RPMI8226 (cell line): ENCODE results near the gene C1QTNF12.

ENCODE experiments used
- DNase-seq: peaks from one replicate; pipeline ENCODE4 v3.0.0-alpha.2; 2015

The C1QTNF12 gene

DNA sequence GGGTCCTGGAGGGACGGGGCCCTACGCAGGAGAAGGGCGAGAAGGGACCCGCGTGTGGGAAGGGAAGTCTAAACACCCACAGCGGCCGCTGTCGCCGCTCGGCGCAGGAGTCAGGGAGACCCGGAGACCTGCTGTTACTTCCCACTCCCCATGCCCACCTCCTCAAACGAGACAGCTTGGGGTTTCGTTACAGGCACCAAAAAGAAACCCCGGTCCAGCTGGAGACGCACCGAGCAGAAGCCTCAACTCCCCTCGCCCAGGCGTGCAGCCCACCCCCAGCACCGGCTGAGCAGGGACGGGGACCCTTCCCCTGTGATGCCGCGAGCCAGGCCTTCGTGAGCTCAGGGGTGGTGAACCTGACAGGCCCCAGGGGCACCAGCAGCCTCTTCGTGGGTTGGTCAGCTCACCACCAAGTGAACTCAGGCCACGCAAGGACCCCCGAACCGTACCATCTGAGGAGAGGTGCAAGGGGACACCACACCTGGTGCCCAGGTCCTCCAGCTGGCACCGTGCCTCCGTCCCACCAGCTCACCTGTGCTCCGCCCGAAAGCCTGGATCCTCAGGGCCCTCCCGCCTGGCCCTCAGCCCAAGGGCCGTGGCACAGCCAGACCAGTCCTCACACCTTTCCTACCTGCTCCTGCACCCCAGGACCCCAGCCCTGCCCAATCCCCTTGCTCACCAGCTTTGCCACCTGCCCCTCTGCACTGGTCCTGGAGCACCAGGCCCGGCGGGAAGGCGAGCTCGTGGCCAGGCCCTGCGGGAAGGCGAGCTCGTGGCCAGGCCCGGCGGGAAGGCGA lies 19.8 kb downstream of the C1QTNF12 start:
- DNase-seq: no peak

DNA sequence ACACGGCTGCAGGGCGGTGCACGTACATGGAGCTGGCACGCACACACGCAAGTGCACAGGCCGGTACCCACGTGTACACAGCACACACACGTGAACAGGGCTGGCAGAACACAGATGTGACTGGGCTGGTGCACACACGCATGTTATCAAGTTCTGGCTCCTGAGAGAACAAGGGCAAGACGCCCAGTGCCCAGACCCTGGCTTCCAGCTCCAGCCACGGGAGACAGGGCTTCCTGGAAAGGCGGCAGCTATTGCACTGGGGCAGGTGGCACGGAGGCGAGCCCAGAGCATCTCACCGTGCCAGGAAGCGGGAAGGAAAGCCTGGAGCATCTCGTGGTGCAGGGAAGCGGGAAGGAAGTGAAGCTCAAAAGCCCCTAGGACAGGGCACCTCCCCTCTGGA lies 20.6 kb downstream of the C1QTNF12 start:
- DNase-seq: no peak

DNA sequence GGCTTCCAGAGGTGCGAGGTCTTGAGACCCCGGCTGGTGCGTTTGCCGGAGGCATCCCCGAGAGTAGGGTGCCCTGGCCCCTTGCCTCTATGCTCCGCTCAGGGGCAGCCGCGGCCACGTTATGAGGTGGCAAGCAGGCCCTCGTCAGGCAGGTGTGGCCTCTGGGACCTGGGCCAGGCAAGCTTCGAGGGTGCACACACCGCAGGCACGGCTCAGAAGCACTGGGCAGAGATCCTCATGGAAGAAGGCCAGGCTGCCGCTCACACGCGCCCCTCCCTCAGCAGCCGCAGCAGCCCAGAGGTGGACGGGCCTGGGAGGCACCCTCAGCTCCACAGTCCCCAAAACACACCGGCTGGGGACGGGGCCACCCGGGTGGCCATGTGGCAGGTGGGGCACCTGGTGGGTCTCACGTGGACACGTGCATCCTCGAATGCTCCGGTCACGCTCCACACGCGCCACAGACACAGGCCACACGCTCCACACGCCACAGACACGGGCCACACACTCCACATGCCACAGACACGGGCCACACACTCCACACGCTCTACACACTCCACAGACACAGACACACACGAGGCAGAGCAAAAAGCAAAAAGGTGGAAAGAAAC lies 21.2 kb downstream of the C1QTNF12 start:
- DNase-seq: no peak

DNA sequence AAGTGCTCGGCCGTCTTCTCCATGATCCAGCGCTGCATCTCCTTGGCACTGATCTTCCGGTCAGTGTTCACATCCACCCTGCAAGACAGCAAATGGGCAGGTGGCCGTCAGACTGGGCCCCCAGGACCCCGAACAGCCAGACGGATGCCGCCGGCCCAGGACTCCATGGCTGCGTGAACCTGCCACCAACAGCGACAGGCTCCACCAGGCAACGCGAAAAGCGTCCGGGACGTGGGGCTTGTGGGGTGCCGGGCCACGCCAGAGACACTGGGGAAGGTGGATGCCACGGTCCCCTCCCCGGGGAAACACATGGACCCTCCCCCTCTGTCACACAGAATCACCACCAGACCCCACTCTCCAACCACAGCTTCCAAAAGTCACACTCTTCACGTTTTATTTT lies 22.6 kb downstream of the C1QTNF12 start:
- DNase-seq: no peak

DNA sequence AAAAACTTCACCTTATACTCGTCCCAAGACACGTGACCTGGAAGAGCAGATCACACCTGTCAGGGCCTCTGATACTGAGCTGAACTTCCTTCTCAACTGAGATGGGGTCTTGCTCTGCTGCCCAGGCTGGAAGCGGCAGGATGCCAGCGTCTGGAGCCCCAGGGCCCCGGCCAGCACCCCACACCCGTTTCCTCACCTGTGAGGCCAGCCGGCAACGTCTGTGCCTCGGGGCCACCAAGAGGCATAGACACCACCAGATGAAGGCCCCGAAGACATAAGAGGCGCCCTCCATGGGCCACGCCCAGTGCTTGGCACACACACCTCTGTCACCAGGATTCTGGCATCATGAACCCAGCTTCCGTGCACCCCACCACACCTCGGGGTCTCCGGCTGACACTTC lies 23.2 kb downstream of the C1QTNF12 start:
- DNase-seq: no peak

DNA sequence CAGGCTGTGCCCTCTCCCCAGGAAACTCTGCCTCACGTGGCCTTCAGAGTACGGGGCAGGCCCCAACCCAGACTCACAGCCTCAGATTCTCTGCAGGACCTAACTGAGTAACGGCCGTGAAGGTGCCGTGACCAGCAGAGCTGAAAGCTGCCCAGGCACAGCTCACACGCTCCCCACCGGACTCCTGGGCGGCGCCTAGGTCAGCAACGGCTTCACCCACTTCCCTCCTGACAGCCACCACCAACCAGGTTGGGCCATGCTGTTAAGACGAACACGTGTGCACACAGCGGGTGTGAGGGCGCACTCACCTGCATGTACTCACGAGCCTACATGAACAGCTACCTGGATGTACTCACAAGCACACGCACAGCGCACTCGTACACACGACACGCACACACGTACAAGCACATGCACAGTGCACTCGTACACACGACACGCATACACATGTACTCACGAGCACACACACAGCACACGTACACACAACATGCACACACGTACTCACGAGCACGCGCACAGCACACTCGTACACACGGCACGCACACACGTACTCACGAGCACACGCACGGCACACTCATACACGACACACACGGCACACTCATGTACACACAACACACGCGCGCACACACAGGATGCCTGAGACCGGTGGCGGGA lies 23.8 kb downstream of the C1QTNF12 start:
- DNase-seq: no peak

DNA sequence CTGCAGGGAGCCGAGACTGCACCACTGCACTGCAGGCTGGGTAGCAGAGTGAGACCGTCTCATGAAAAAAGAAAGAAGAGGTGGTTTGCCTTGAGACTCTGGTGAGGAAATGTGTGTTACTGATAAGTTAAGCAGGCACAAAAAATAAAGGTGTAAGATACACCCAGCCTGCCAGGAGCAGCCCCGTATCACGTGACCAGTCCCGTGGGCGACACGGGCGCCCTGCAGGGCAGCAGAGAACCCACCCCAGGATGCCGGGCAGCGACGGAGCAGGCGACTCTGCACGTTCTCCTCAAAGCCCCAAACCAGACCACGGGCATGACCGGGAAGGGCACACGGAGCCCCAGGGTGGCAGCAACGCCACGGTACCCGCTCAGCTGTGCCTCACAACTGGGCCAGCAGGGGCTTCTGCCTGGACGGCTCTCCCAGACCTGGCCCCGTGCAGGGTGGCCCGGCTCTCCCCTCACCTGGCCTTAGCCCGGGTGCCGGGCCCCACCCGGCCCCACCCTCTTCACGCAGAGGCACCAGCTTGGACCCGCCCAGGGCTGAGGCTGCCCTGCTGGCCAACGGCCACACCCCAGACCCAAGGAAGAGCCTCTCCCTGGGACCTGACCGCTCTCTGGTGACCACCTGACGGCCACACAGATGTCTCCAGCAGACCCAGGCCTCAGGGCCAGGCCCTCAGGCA lies 24.5 kb downstream of the C1QTNF12 start:
- no peak for DNase-seq

DNA sequence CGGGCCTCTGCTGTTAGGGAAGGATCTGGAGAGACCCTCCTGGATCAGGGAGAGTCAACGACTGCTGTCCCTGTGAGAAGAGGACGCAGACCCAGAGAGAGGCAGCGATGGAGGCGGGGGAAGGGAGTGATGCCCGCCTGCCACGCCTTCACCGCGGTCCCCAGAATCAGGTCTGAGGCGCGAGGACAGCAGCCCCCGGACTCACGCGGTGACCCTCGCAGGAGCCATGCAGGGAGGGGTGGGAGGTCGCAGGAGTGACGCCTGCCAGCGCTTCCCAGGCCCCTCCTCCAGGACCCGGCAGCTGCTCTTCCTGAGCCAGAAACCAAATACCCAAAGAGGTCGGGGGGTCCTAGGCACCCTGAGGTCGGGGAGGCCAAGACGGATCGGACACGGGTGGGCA lies 26.3 kb downstream of the C1QTNF12 start:
- DNase-seq: no peak

DNA sequence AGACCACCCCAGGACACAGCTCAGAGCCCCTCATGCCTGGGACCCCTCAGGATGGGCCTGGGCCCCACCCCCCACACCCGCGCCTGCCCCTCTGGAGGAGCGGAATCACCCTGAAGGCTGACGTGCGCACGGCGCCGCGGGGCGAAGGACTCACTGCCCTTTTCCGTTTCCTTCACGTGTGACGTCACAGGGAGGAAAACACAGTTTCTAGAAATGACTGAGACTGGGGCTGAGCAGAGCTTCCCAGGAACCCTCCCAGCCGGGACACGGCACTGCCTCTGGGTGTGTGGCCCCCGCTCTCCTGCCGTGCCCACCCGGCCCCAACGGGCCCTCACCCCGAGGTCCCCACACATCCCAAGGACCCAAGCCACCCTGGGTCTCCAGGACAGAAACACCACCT lies 27.2 kb downstream of the C1QTNF12 start:
- DNase-seq: no peak

DNA sequence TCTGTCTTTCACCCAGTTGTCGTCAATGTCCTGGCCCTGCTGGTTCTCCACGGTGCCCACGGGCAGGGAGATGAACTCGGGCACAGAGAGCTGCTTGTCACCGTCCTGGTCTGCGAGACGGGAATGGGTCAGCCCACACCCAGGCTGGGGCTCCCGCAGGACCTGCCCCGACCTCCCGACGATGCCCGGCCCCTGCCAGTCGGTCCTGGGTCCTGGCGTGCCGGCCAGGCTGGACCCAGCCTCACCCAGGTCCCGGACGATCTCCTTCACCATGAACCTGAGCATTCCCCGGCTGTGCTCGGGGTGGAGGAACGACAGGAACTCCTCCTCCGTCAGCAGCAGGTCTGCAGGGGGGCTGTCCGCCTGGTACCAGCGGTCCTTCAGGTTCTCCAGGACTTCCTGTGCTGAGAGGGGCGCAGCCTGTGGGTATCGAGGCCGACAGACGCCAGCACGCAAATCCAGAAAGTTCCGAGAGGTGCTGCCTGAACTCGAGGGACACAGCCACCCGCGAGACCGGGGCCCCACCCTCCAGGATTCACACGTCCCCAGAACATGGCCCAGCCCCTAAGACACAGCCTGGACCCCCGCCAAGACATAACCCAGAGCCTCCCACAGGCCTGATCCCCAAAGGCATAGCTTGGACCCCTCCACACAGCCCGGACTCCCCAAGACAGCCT lies 27.9 kb downstream of the C1QTNF12 start:
- no peak for DNase-seq

DNA sequence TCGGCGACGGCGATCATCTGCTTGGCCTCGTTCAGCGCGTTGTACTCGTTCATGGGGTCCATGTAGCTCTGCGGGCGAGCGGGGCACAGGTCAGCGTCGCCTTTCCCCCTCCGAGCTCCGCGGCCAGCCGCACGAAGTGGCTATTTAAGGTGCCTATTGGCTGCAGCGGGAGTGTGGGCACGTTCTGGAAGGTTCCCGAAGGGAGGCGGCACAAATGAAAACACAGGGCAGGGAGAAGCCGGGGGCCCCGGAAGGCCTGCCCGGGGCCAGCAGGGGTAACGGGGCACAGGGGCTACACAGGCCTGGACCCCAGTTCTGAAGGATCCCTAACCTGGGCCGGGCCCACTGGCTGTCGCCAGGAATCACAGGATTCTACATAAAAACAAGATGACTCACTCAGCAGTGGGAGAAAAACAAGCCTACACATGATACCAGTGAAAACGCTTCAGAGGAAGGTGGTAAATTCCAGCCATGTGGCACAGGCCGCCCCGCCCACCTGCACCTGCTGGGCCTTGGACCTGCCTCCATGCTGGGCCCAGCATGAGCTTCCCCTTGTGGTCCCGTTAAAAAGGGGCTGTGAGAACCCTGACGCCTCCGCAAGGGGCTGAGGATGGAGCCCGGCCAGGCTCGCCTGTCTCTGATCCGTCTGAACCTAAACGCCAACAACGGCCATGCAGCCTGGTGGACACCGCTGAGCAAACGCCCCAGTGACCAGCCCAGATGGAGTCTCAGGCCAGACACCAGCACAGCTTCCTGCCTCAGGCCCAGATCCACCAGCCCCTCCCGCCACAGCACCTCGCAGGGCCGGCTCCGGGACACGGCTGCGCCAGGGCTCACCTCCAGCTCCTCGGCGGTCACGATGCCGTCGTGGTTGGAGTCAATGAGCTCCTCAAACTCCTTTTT lies 28.6 kb downstream of the C1QTNF12 start:
- no peak for DNase-seq

DNA sequence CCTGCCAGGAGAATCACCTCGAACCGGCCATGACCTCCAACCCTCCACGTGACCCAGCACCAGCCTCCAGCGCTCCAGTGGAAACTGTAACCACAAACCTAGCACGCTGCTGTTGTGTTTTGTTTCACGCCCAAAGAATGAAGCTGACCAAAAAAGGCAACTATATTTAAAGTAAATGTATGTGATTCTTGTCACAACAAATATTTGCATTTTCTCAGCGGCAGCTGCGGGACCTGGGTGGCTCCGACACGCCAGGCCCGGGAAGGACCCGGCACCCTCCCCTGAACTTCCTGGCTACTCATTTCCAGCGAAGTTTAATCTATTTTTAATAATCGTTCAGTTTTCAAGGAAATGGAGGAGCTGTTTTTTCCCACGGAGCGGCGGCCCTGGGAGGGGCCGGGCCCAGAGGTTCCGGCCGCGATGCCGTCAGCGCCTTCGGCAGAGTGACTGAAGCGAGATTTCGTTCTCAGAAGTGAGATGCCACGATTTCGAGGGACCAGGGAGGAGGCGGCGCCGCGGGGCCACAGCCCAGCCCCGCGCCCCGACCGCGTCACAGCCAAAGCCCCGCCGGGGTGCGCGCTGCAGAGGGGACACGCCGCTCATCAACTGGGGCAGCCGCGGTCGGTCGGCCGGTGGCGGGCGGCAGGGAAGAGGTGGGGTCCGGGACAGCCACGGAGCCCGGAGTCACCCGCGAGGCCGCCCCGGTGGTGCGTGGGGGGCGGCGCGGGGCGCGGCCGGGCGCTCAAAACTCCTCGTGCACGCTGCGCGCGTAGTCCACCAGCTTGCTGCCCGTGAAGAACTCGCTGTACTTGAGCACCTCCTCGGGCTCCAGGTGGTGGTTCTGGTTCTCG lies 29.5 kb downstream of the C1QTNF12 start:
- DNase-seq: no peak

DNA sequence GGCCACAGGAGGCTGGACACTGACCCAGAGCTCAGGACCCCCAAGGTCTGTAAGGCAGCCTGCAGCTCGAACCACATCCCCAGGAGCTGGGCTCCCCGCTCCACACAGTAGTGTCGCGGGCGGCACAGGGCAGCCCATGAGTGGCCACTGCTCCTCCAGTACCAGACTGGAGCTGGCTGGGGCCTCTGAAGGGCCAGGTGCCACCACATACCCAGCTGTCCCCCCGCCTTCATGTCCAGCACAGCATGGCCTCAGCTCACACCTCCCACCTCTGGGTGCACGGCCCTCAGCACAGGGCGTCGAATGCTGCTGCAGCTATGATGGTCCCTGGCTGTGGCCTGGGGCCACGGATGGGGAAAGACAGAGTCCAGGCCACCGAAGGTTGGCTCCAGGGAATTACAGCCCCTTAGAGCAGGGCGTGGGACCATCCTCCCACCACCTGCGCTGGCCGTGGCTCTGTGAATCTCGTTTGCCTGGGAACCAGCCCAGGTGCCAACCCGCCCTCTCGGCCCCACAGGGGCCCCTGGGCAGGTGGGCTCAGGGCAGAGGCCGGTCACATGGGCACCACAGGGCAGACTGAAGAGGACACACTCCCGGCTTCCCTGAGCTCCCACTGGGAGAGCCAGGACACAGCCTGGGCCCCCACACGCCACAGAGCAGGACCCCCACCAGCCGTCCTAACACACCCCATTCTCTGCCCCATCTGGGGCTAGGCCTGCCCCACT lies 30.5 kb downstream of the C1QTNF12 start:
- no peak for DNase-seq

DNA sequence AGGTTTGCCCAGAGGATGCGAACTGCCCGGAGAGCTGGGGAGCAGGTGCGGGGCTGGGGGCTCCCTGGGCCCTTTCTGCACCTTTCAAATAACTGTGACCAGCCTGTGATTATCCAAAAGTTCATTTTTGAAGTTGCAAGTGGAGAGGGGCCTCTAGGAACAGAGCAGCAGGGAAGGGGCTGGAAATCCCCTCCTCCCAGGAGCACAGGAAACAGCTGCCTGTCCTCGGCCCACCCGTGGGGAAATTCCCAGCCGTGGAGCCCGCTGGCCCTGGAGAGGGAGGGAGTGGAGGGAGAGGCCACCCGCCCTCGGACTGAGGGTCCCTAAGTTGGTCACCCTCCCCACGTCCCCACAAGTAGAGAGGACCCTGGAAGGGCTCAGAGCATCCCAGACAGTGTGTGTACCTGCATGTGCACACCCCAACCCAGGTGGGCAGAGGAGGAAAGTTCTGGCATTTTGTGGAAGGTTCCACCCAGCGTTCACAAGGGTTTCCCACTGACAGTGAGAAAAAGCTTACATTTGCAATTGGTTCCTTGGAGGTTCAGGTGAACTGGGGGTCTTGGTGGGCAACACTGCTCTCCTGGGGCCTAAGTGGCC lies 31.3 kb downstream of the C1QTNF12 start:
- no peak for DNase-seq

DNA sequence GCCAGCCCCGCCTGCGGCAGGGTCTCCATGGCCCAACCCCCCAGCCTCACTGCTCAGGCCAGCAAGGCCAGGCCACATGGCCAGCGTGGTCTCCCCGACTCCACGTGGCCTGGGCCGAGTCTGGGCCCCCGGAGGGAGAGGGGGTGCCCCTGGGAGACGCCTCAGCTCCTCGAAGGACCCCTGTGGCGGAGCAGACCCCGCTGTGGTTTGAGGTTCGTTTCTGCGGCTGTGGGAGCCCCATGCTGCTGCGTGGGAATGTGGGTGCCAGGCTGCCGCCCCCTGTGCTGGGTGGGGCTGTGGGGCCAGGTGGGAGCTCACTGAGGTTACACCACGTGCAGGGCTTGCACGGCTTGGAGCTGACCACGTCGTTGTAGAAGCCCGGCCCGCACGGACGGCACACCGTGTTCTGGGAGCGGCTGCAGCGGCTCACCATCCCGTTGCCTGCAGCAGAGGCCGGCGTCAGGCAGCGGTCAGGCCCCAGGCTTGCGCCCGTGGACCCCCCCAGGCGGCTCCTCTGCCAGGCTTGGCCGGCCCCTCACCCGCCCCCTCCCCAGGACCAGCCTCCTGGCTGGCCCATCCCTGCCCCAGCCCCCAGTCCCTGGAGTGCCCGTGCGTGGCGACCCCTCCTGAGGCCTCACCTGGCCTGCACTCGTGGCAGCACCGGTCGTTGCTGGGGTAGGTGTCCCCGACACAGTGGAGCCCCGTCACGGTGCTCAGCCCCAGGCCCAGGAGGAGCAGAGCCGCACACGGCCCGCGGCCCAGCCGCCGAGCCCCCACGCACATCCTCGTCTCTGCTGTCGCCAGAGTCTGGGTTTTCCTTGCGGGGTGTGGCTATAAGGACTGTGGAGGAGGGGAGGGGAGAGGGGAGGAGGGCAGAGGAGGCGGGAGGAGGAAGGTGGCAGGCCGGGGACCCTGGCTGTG lies 32.9 kb downstream of the C1QTNF12 start, which contains the start of gene TNFRSF4:
Gene TNFRSF4 (minus strand): TSS at position 809 of the 921 bp plus-strand sequence. CDS start 26 bp downstream, at position 783.
- DNase-seq: no peak

DNA sequence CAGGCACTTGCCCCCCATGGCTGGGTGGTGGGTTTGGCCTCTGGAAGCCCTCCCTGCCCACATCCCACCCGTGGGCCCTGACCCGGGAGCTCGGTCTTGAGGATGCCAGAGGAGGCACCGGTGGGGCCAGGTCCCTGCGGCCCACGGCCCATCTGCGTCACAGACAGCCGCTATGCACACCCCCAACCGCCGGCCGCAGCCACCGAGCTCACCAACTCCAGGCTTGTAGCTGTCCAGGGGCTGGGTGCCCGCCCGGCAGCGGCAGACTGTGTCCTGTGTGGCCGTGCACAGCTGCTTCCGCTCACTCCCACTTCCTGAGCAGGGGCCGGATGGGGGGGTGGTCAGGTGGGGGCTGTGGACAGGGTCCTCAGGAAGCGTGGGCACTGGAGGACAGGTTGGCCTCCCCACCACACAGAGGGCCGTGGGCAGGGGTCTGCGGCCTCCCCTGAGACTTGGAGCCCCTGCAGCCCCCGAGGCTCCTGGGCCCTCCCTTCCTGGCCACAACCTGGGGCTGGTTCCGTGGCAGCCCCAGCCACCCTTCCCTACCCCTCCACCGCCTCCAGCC lies 33.7 kb downstream of the C1QTNF12 start:
- no peak for DNase-seq

DNA sequence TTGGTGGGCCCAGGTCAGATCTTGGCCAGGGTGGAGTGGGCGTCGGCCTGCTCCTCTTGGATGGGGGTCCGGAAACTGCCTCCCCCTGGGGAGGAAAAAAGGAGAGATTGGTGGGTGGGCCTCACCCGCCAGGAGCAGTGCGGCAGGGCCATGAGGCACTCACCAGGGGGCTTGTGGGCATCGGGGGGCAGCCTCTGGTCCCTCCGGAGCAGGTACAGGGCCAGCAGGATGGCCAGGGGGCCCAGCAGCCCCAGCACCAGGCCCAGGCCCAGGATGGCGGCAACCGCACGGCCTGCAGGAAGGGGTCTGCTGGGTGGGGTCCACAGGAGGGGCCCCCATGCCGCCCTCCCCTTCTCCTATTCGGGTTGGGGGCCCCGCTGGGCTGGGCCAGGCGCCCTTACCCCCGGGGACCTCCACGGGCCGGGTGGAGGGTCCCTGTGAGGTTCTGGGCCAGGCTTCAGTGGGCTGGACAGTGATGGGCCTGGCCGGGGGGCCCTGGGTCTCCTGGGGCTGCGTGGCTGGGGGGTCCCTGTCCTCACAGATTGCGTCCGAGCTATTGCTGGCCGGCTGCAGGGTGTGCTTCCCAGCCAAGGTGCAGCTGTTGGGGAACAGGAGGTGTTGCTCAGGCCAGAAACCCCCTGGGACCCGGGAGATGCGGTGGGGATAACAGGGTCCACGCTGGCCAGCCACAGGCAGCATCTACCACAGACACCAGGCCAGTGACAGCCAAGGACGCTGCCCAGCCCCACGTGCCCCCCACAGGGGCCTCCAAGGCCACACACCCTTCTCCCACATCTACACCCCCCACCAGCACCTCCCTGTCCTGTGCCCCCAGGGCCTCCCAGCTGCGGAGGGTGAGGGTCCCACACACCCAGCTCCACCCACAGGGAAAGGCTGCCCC lies 34.7 kb downstream of the C1QTNF12 start:
- DNase-seq: no peak
